ENCODE results near the gene GUCY1A1. TPM values are rescaled to one million over a fixed set of nuclear protein-coding genes. Genes with fewer than 3 reads are reported as not detected.
A peak's percentile ranks its signal among the peaks of the same experiment; 100 is the strongest.

Gene GUCY1A1
- total and polyA plus RNA-seq, 2 experiments from 2014 or later = not detected

DNA sequence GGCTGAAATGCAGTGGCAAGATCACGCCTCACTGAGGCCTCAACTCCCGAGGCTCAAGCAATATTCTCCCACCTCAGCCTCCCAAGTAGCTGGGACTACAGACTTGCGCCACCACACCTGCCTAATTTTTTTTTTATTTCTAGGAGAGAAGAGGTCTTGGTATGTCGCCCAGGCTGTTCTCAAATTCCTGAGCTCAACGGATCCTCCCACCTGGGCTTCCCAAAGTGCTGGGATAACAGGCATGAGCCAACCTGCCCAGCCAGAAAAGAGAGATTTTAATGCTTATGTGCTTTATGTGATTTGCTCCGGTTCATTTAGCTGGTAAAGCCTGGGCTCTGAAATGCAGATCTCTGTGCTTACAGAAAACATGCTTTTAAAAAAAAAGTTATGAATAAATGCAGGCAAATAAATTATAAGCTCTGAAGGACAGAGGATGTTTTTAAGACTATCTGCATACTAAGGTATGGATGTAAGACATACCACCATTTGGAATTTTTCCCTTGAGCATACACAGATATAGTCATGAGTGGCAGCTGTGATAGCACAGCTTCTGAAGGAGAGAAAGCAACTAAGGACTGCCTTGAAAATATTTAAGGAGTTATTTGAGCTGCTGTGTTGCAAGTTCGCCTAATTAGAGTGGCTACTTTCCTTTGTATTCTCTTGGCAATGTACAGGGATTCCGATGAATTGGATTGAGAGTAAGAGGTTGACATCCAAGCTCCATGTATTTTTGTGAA, 106.0 kb downstream of the GUCY1A1 start:
- Histone ChIP-seq H2AFZ (no peak overlapping the region), H3K4me2 (ENCODE audit: unreplicated experiment) (no peak overlapping the region), H3K4me3 (no peak overlapping the region), H3K9me3 (ENCODE audit: low read depth) (no peaks in the 10 kb centered on the region), H4K20me1 (ENCODE audit: insufficient read depth) (no peaks in the 10 kb centered on the region), H3K36me3 (ENCODE audit: low read depth) (no peaks in the 10 kb centered on the region), H3F3A (ENCODE audit: insufficient read depth) (no peaks in the 10 kb centered on the region), H3K4me1 (ENCODE audit: insufficient read depth) (no peaks in the 10 kb centered on the region), H3K27ac (no peak overlapping the region), H3K9ac (no peak overlapping the region), H3K9me2 (ENCODE audit: insufficient read depth) (no peaks in the 10 kb centered on the region), H3K27me3 (replicated peaks; ENCODE audit: insufficient read depth) (no peaks in the 10 kb centered on the region), H3K79me2 (ENCODE audit: insufficient read depth) (no peaks in the 10 kb centered on the region)
- 72 to 75% methylated on average over 8 of the region's 8 CpGs for WGBS, 2 experiments (ENCODE audit: low coverage in 1 of 2, low lambda C conversion rate in 2 of 2, missing lambda C conversion rate in 2 of 2)
- in situ Hi-C loops (cut with MboI) = loop anchor here (25.0 kb wide), 1 partner anchor 90 kb away; the partner anchor contains the start of gene ASIC5
- DNase-seq = no peak
- no peak for TF ChIP-seq EZH2phosphoT487 (IDR thresholded peaks at IDR 0.05; ENCODE audit: insufficient read depth, low read depth)
- no peak for TF ChIP-seq EZH2 (IDR thresholded peaks at IDR 0.05; ENCODE audit: insufficient read depth, poor library complexity, severe bottlenecking)

DNA sequence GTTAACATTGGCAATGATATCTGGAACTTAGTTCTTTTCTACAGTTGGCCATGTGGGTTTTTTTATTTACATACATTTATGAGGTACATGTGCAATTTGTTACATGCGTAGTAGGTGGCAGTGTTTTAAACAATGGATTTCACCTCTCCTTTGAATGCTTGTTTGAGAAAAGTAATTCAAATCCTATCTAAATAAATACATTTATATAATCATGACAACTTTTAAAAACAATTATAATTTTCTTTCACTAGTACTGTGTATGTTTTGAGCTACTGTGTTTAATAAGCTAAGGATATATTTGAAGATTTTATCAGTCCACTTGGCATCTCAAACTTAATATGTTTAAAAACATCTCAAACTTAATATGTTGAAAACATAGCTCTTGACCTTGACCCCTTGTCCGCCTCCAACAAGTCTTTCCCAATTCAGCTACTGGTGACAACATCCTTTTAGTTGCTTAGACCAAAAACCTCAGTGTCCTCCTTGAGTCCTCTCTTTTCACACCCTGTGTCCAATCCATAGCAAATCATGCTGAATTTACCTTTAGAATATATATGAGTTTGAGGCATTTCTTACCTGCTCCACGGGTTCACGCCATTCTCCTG, 106.7 kb downstream of the GUCY1A1 start:
- Histone ChIP-seq H3K27ac (no peak overlapping the region), H3K27me3 (replicated peaks; ENCODE audit: insufficient read depth) (no peaks in the 10 kb centered on the region), H3K9me2 (ENCODE audit: insufficient read depth) (no peaks in the 10 kb centered on the region), H3K9me3 (ENCODE audit: low read depth) (no peaks in the 10 kb centered on the region), H3F3A (ENCODE audit: insufficient read depth) (no peaks in the 10 kb centered on the region), H3K36me3 (ENCODE audit: low read depth) (no peaks in the 10 kb centered on the region), H2AFZ (no peak overlapping the region), H3K79me2 (ENCODE audit: insufficient read depth) (no peaks in the 10 kb centered on the region), H3K4me1 (ENCODE audit: insufficient read depth) (no peaks in the 10 kb centered on the region), H3K9ac (no peak overlapping the region), H3K4me3 (no peak overlapping the region), H4K20me1 (ENCODE audit: insufficient read depth) (no peaks in the 10 kb centered on the region), H3K4me2 (ENCODE audit: unreplicated experiment) (no peak overlapping the region)
- in situ Hi-C loops (cut with MboI) = loop anchor here (25.0 kb wide), 1 partner anchor 89 kb away; the partner anchor contains the start of gene ASIC5
- no peak for DNase-seq
- WGBS, 2 experiments (ENCODE audit: low coverage in 1 of 2, low lambda C conversion rate in 2 of 2, missing lambda C conversion rate in 2 of 2) = 81 to 87% methylated on average over 4 of the region's 4 CpGs
- TF ChIP-seq EZH2 (IDR thresholded peaks at IDR 0.05; ENCODE audit: insufficient read depth, poor library complexity, severe bottlenecking) (no peak), EZH2phosphoT487 (IDR thresholded peaks at IDR 0.05; ENCODE audit: insufficient read depth, low read depth) (no peak)

DNA sequence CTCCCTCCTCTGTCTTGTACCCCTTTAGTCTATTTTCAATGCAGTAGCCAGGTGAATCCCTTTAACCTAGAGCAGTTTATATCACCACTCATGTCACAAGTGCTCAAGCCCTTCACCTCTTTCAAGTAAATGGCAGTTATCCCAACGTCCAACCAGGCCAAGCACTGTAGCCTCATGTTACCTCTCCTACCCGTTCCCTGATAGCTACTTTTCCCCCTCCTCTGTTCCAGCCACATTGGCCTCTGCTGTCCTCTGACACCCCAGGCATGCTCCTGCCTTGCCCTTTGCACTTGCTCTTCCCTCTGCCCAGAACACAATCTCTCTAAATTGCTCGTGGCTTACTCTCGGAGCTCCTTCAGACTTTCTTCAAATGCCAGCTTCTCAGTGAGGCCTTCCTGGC, 107.4 kb downstream of the GUCY1A1 start:
- Histone ChIP-seq H3K9me3 (ENCODE audit: low read depth) (no peaks in the 10 kb centered on the region), H3K4me1 (ENCODE audit: insufficient read depth) (no peaks in the 10 kb centered on the region), H4K20me1 (ENCODE audit: insufficient read depth) (no peaks in the 10 kb centered on the region), H3K9ac (no peak overlapping the region), H3K79me2 (ENCODE audit: insufficient read depth) (no peaks in the 10 kb centered on the region), H3K36me3 (ENCODE audit: low read depth) (no peaks in the 10 kb centered on the region), H3K27me3 (replicated peaks; ENCODE audit: insufficient read depth) (no peaks in the 10 kb centered on the region), H3K4me3 (no peak overlapping the region), H3K4me2 (ENCODE audit: unreplicated experiment) (no peak overlapping the region), H3K27ac (no peak overlapping the region), H3K9me2 (ENCODE audit: insufficient read depth) (no peaks in the 10 kb centered on the region), H2AFZ (no peak overlapping the region), H3F3A (ENCODE audit: insufficient read depth) (no peaks in the 10 kb centered on the region)
- DNase-seq = no peak
- no peak for TF ChIP-seq EZH2 (IDR thresholded peaks at IDR 0.05; ENCODE audit: insufficient read depth, poor library complexity, severe bottlenecking)
- TF ChIP-seq EZH2phosphoT487 (IDR thresholded peaks at IDR 0.05; ENCODE audit: insufficient read depth, low read depth) = no peak
- in situ Hi-C loops (cut with MboI) = loop anchor here (25.0 kb wide), 1 partner anchor 88 kb away; the partner anchor contains the start of gene ASIC5
- 36 to 43% methylated on average over 4 of the region's 4 CpGs for WGBS, 2 experiments (ENCODE audit: low coverage in 1 of 2, low lambda C conversion rate in 2 of 2, missing lambda C conversion rate in 2 of 2)

DNA sequence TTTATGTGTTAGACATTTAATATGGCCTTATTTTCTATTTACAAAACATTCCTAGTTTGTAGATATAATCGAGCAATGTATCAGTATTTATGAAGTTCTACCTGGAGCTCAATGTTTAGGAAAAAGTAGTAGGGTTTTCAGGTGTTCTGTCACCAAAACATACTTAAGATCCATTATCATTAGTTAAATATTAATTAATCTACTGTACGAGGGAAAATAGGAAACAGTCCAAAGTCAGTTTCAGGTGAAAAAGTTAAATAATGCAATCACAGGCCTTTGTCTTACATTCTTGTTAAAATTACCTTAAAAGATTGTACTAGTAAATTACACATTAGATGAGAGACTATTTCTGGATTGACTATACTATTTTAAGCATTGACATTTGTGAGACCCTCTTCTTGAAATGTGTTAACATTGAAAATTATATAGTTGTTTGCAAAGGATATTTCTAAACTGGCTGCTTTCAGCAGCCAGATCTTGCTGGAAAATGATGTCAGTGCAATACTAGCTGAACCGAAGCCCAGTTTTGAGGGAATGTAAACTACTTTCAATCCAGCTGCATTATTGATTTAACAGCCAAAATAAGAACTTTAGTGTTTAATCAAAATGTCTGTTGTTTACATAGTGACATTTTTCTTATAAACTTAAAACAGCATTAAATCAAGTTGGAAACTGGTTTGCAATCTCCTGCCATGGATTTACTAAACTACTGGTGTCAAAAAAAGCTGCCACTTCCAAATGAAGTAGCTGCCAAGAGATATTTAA, 111.5 kb downstream of the GUCY1A1 start:
- Histone ChIP-seq H3K36me3 (ENCODE audit: low read depth) (no peaks in the 10 kb centered on the region), H3K4me3 (no peak overlapping the region), H3K4me1 (ENCODE audit: insufficient read depth) (no peaks in the 10 kb centered on the region), H4K20me1 (ENCODE audit: insufficient read depth) (no peaks in the 10 kb centered on the region), H3K9me2 (ENCODE audit: insufficient read depth) (no peaks in the 10 kb centered on the region), H3K9me3 (ENCODE audit: low read depth) (no peaks in the 10 kb centered on the region), H3K27me3 (replicated peaks; ENCODE audit: insufficient read depth) (no peaks in the 10 kb centered on the region), H3K27ac (no peak overlapping the region), H3K79me2 (ENCODE audit: insufficient read depth) (no peaks in the 10 kb centered on the region), H3K9ac (no peak overlapping the region), H2AFZ (0 out of 2 replicates have a peak overlapping the region, but pooled peaks have one; percentile 13), H3K4me2 (ENCODE audit: unreplicated experiment) (no peak overlapping the region), H3F3A (ENCODE audit: insufficient read depth) (no peaks in the 10 kb centered on the region)
- 33 to 44% methylated on average over 3 of the region's 3 CpGs for WGBS, 2 experiments (ENCODE audit: low coverage in 1 of 2, low lambda C conversion rate in 2 of 2, missing lambda C conversion rate in 2 of 2)
- peak; percentile 30 for DNase-seq
- no peak for TF ChIP-seq EZH2phosphoT487 (IDR thresholded peaks at IDR 0.05; ENCODE audit: insufficient read depth, low read depth)
- in situ Hi-C loops (cut with MboI) = loop anchor here (5.0 kb wide), 1 partner anchor 336 kb away; no protein-coding TSS in a partner anchor

Measured in GM23248 (cell line).